Measurements from ENCODE around the gene CST4.

DNA sequence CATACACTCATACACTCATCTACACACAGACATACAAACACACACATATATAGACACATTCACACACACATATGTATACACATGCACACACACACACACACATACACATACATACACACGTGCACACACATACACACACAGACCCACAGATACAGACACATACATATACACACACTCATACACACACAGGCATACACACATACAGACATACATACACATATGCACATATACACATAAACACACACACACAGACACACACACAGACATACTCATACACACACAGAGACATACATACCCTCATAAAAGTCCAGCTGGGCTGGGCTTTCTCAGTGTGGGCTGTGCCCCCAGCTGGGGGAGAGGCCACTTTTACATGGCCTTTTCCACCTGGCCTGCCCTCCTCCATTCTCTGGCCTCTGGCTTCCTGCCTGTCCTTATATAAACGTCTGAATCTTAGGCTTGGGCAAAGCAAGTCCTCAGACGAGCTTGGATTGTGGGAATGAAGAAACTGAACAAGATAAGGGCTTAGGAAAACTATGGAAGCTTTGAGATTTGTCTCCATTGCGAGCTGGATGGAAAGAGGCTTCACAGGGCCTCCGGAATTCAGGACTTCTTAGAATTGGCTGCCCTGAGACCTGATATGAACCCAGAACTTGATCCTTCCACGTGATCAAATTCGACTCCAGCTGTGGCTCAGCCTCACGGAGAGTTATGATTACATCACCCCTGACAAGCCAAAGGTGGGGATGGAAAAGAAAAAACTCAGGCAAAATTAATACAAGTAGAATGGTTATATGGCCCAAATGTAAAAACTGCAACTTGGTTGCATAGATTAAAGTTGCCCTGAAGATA, 28.6 kb downstream of the CST4 start:
- TF ChIP-seq POLR2A (IDR thresholded peaks at IDR 0.05) = no peak
- TF ChIP-seq, protein P1, sequence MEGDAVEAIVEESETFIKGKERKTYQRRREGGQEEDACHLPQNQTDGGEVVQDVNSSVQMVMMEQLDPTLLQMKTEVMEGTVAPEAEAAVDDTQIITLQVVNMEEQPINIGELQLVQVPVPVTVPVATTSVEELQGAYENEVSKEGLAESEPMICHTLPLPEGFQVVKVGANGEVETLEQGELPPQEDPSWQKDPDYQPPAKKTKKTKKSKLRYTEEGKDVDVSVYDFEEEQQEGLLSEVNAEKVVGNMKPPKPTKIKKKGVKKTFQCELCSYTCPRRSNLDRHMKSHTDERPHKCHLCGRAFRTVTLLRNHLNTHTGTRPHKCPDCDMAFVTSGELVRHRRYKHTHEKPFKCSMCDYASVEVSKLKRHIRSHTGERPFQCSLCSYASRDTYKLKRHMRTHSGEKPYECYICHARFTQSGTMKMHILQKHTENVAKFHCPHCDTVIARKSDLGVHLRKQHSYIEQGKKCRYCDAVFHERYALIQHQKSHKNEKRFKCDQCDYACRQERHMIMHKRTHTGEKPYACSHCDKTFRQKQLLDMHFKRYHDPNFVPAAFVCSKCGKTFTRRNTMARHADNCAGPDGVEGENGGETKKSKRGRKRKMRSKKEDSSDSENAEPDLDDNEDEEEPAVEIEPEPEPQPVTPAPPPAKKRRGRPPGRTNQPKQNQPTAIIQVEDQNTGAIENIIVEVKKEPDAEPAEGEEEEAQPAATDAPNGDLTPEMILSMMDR (IDR thresholded peaks at IDR 0.05) = no peak
- TF ChIP-seq EP300 (IDR thresholded peaks at IDR 0.05) = no peak
- TF ChIP-seq POLR2AphosphoS5 (IDR thresholded peaks at IDR 0.05) = no peak

All from upper lobe of left lung (tissue), 4 donors.